Cardiac fibroblast (primary cell): ENCODE results near the gene GLYR1.

Source experiments
- DNase-seq, 2 donors: peaks; one replicate each; pipeline versions ENCODE4 v3.0.0 to v3.0.0-alpha.2; 2010; ENCODE audit warnings: low read depth in 2 of 2
- H3K4me3 ChIP-seq, 2 donors: replicated peaks in 1 of 2; 1 replicate in 1 of 2; 2 replicates in 1 of 2; pipeline ENCODE4 v1.5.1; 2011; ENCODE audit warnings: low read depth in 2 of 2, low read length in 2 of 2, mild to moderate bottlenecking in 2 of 2, moderate library complexity in 1 of 2
- CTCF ChIP-seq: IDR thresholded peaks from one replicate; pipeline ENCODE4 v1.5.1; 2011; ENCODE audit warnings: low read depth, mild to moderate bottlenecking, low read length, inconsistent platforms

Gene GLYR1

GRCh38 chr16:4795181-4795827 is 51.8 kb downstream of the GLYR1 start, which contains the start of gene SMIM22:
Gene SMIM22, plus strand, starts transcription at chr16:4795369. Its CDS starts 366 bp downstream, at chr16:4795735.
- no peak for TF ChIP-seq CTCF
- DNase-seq = no peak
- no peak within 1 kb of the TSS for H3K4me3 ChIP-seq

GRCh38 chr16:4792951-4793513 is 54.1 kb downstream of the GLYR1 start:
- DNase-seq = no peak
- TF ChIP-seq CTCF = no peak
- no peak overlapping the region for H3K4me3 ChIP-seq

GRCh38 chr16:4790871-4791270 is 56.2 kb downstream of the GLYR1 start:
- DNase-seq = peak in 1 of 2 donors; percentile 23
- H3K4me3 ChIP-seq = no peak overlapping the region
- no peak for TF ChIP-seq CTCF

GRCh38 chr16:4790261-4790660 is 56.8 kb downstream of the GLYR1 start:
- DNase-seq = no peak
- no peak overlapping the region for H3K4me3 ChIP-seq
- TF ChIP-seq CTCF = no peak

GRCh38 chr16:4788910-4789309 is 58.2 kb downstream of the GLYR1 start:
- TF ChIP-seq CTCF = no peak
- no peak for DNase-seq
- H3K4me3 ChIP-seq = no peak overlapping the region

- no peak for TF ChIP-seq CTCF
- no peak for DNase-seq
- H3K4me3 ChIP-seq = no peak overlapping the region
Measured at GRCh38 chr16:4788489-4788889, 58.6 kb downstream of the GLYR1 start.
